Activated CD4-positive, CD25-positive, alpha-beta regulatory T cell treated with anti-CD3 and anti-CD28 coated beads, Interleukin-2, amount 50 U/mL, for 16 hours (primary cell): Measurements from ENCODE around the gene TTC7B.

Experiments used
- DNase-seq: peaks from one replicate; pipeline ENCODE4 v3.0.0-alpha.2; 2020; ENCODE audit warnings: low read depth, low spot score

The TTC7B gene

DNA sequence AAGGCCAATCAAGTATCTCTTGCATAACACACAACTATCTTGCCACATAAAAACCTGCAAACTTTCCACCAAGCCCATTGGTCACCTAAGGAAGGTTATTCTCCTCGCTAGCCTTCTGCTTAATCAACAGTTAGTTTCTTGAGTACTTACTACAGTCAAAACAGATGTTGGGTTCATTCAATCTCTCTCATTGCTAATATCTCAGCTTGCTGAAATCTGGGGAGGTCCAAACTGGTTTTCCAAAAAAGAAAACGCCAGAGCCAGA is 74.6 kb downstream of the TTC7B start:
- no peak for DNase-seq

DNA sequence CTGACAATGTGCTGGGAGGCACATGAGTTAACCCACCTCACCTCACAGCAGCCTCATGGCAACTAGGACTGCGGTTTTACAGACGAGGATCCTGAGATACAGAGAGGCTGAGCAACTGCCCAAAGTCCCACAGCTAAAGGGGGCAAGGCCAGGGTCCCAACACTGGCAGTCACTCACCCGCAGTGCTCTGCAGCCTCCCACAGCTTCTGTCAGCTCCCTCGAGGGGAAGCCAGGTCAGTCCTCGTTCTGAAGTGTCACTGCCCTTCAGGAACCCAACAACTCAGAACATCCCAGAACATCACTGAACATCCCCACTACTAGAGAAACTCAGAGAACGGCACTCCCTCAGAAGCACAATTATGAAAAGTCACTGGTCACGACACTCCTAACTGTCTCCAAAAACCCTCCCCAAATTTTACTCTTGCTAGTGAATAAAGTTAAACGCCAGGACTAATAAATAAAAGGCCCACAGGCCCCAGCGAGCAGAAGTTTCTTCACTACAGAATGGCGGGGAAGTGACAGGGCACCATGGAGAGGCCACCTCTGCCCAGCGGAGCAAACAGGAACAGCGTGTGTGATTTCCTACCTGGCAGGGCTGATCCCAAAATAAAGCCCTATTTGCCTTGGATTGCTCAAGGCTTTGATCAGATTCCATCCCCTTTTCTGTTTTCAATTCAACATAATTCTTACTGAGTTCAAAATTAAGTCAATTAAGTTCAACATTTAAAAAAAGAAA is 75.1 kb downstream of the TTC7B start:
- DNase-seq: no peak

DNA sequence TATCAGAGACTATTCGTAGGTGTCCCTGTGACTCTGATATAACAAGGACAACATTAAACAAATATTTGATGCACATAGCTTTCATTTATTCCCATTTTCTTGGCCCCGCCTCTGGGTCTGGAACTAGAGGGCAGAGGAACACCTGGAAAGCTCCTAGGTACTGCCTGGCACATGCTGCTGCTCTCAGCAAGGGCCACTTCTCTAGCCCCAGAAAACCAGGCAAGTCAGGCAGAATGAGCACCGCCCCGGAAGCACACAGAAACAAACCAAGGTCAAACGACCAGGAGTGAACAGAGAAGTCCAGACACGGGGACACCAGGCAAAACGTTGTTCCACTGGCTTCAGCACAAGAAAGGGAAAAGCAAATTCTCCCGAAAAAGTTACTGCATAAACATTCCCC is 76.1 kb downstream of the TTC7B start:
- no peak for DNase-seq

DNA sequence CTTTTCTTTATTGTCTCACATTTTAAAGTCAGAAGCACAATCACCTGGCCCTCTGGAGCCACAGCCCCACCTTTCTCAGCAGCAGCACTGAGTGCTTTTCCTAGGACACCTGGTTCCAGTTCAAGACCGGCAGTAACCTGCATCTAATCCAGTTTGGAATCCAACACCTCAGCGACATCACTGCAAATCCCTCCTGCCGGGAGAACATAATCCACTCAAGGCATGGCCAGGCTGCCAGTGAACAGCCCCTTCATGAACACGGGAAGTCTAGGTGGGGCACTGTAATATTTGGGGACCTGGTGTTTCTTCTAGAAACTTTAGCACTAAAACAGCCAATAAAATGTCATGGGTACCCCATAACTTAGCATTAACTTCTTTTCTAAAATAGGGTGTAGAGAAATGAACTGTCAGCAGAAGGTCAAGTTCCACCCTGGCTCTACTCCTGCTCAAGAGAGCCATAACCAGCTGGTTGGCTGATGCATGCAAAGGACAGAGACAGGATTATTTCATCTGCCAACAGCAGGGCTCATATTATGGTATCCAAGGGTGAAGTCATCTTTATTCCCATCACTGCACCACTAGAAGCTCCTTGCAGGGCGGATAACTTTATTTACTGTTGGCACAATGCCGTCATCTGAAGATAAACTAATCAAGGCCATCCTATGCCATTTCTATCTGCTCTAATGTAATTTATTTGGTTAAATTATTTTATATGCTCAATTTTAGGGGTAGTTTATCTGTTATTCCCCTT is 76.7 kb downstream of the TTC7B start:
- DNase-seq: no peak

DNA sequence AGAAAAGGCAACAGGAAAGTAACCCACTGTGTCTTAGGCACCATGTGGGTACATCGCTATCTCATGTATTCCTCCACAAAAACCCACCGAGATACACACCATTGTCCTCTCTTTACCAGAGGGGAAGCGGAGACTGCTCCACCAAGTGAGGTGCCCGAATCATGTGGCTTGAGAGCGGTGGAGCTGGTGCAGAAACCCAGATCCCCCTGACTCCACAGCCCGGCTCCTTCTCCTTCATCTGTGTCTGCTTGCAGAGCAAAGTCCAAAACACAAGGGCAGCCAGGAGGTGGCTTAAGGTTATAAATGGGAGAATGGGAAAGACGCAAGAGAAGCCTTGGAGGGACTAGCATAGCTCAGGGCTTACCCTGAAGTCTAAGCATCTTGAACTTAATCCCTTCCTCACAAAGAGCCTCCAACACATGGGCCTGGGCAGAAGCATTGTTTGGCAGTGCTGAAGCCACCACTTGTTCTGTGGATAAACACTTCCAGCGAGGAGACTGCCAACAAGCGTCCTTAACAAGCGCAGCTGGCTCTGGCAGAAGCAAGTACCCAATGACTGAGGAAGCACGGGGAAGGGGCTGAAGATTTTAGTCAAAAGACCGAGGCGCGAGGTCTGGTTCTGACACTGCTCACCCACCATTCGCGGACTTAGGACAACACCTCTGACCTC is 83.0 kb downstream of the TTC7B start:
- DNase-seq: no peak

DNA sequence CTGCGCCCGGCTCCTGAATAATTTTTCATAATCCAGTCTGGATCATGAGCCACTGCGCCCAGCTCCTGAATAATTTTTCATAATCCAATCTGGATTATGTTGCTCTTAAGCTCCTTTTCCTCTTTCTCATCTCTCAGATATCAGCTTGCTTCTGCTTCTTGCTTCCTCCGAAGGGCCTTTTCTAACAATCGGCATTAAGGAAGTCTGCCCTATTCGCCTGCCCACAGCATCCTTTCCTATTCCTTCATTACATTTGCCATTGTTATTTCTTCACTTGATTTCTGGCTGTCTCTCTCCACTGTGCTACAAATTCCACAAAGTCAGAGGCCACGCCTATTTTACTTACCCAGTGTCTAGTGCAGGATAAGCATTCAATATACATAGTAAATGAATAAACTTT is 83.5 kb downstream of the TTC7B start:
- no peak for DNase-seq

DNA sequence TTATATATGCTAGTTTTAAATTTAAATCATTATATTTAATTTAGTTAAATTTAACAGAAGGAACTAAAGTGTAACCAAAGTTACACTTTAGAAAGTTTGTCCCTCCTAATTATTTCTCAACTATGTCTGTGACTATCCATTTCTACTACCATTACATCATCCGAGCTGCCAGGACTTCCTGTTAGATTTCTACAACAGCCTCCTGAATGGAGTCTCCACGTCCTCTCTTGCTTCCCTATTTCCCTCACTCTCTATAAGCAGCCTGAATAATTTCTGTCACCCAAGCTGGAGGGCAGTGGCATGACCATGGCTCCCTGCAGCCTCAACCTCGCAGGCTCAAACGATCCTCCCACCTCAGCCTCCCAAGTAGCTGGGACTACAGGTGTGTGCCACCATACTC is 84.1 kb downstream of the TTC7B start:
- no peak for DNase-seq

DNA sequence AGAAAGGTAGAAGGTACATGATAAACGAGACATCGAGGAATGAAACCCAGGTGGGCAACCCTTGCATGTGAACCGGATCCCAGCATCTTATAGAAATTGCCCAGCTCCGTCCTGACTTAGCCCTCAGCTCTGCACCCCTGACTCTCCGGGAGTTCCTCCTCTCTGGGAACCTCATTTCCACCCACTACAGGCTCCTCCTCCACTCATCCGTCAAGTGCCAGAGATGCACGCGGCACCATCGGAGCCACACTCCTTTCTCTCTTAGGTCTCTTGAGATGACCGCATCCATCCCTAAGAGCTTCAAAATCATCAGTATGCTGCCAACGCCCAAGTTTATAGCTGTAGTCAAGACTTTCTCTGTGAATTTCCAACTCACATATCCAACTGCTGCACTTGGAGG is 84.7 kb downstream of the TTC7B start:
- no peak for DNase-seq

DNA sequence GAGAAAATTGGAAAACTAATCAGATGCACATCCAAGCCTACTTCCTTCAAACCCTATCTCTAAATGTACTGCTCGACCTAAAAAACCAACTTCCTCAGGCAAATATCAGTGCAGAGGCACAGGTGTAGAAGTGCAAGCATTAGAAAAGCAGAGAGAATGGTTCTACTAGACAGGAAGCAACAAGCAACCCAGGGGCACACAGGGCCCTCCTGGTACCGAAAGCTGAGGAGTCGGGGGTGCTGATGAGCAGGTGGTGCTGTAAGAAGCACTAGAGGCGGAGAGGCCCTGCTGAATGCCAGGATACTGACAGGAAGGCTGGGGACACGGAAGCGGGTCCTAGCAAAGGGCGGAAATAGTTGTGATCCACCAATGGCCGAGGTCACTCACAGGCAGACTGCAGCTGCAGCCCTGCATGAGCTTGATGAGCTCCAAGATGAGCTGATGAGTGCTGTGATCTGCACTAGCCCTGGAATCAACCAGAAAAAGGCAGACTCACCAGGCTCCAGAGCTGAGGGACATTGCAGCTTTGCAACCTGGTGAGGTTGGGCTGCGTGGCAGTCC is 85.9 kb downstream of the TTC7B start:
- DNase-seq: no peak

DNA sequence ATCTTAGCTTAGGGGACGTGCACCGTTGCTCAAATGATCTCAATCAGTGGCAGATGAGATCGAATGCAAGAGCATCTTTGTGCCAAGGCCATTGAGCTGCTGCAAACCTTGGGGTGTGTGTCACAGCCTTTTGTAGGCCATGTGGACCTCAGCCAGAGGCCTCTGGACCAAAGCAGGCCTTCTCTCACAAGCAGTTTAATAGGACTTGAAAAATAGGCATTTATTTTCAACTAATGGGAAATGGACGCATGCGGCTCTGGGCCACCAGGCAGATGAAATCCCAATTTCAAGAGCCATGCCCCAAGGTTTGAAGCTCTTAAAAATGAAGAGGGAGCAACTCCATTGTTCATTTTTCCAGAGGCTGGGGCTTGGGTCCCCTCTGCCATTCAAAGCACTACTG is 87.3 kb downstream of the TTC7B start:
- DNase-seq: no peak

DNA sequence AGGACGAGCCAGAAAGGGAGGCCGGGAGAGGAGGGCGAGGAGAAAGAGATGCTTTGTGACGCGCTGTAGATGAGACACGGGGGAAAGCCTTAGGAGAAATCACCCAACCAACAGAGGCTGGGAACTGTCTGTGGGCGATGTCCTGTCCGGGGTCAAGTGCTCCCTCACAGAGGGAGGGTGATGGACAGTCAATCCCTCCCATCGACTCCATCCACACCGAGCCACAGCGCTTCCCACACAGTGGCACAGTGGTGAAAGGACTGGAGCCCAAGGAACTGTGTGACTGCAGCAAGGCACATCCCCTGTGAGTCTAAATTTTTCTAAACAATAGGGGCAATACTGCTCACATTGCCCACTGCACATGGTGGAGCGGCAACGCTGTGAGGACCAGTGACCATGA is 89.1 kb downstream of the TTC7B start:
- no peak for DNase-seq

DNA sequence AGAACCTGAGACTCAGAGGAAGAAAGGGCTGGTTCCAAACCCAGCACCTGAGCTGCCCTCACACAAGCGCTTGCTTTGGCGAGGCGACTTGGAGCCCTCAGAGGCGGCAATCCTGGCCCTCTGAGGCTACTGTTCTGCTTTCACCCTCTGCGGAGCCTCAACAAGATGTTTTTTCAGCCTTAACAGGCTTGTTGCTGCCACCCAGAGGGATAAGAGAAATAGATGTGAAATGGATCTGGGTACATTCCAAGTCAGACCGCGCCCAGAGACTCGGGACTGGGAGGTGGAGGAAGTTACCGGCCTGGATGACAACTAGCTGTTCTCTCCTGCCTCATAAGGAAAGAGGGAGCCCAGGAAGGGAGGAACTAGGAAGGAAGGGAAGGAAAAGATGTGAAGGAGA is 89.6 kb downstream of the TTC7B start:
- DNase-seq: no peak

DNA sequence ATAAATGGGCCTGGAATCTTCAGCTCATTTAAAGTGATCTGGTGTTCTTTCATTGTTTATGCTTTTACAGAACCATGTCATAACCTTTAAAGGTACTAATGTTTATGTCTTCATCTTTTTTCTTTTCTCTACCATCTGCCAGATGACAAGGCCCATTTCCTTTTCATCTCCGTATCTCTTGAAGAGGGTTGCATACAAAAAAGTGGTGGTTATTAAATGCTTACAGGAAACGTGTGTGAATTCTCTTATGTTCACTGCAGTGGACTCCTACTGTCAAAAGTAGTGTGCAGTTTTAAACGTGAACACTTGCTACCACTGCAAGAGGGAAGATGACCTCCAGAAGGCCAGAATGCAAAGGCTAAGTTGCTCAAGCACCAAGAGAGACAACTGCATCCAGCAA is 91.4 kb downstream of the TTC7B start:
- no peak for DNase-seq

DNA sequence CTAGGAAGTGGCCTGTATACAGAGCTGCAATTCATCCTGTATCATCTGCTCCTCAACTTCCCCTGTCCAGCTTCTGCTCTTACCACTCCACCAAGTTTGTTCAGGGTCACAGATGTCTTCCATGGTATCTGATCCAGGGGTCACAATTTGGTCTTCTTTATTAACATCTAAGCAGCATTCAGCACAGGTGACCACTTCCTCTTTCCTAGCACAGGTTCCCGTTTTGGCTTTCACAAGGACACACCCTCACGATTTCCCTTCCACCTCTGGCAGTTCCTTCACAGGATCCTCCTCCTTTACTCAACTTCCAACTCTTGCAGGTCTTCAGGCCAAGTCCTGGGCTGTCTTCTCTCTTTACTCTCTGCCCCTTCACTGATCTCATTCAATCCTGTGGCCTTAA is 93.6 kb downstream of the TTC7B start:
- no peak for DNase-seq

DNA sequence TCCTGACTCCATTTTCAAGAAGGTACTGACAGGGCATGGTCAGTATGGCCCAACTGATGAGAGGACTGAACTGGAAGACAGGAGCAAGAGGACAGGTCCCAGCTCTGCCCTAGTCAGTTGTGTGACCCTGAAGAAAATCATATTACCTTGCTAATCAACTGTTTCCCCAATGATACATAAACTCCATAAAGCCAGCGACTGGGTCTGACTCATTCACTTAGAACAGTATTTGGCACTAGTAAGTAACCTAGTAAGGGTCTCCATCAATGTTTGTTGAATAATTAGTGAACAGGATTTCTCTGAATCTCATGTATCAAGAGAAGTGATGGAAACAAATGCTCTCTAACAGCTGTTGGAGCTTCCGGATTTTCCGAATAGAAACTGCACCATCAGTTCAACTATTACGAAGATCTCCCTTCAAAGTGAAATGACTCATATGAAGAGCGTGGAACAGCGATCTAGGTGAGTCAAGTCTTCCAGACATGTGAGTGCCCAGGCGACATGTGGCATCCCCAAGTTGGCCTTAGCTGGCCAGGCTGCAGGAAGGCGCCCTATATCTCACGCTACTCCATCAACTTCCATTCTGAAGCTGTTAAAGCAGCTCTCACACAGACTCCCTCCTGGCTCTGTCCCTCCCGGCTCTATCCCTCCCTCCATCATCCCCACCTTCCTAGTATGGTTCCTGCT is 94.5 kb downstream of the TTC7B start:
- no peak for DNase-seq

DNA sequence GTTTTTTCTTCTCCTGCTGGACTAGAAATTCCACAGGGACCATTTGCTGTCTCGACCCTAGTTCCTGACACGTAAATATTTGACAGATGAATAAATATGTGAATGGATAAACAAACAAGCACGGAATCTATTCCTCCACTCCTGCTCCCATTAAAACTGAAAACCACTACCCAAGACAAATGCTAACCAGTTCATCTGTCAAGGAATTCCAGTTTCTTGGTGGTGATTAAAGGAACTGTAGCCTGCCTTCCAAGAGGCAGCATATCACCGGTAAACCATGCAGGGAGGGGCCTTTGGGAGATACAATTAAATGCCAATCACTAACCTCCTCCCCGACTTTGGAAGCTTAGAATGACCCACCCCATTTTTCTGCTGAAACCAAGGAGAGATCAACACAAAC is 95.4 kb downstream of the TTC7B start:
- DNase-seq: no peak

DNA sequence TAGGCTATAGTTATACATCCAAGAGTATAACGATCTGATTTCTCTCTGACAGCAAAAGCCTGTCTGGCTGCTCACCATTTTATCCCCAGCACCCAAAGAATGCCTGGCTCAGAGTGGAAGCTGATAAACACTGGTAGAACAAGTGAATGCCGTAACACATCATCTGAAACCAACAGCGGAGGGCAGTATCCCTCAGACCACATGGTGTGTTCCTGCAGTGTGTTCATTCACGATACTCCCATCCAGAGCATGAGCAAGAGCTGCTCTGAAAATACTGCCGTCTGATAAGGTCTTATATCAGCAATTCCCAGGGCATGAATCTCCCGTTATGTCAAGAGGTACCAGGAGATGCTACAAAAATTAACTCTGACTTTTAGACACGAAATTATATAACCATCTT is 95.9 kb downstream of the TTC7B start:
- no peak for DNase-seq

DNA sequence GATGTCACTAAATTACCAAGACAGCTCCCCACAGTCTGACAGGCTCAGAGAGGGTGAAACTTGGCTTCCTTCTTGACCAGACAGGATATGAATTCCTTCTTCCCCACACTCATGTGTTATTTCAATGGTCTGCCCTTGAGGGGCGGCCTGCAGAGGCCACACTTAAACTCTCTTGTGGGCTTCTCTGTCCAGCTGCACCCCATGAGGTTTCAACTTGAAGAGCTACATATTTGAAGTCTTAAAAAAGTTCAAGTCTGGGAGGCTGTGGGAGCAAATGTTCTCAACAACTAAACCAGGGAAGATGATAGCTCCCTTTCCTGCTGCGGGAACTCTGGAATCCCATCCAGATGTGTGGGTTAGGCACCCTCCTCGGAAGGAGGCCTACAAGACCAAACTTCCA is 98.3 kb downstream of the TTC7B start:
- no peak for DNase-seq

DNA sequence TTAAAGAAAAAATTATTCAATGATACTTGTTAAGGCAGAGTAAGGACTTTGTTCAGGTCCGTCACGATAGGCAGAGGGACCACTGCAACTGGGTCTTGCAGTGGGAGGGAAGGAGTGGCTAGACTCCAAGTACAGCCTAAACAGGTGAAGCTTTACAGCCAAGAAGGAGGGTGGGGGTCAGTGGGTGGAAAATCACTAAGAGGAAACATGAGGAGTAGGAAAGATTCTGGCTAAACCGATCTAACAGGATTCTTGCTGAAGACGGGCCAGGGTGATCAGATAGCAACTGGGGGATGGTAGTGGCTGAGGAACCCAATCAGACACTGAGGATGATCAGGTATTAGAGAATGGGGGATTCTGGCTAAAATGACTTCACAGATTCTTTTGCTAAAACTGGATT is 100.2 kb downstream of the TTC7B start:
- DNase-seq: no peak

DNA sequence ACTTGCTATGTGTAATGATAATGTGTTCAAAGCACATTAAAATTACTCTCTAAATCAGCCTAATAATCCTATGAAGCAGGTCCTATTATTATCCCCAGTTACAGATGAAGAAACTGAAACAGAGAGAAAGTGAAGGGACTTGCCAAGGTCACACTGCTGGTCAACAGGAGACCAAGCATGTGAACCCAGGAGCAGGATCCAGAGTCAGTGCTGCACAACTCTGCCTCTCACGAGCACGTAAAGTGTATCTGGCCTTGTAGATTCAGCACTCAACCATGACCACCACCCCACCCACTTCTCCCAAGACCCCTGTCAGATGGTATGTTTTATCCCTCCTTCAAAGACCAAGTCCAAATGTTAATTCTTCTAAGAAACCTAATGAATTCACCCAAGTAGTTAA is 100.7 kb downstream of the TTC7B start:
- no peak for DNase-seq

DNA sequence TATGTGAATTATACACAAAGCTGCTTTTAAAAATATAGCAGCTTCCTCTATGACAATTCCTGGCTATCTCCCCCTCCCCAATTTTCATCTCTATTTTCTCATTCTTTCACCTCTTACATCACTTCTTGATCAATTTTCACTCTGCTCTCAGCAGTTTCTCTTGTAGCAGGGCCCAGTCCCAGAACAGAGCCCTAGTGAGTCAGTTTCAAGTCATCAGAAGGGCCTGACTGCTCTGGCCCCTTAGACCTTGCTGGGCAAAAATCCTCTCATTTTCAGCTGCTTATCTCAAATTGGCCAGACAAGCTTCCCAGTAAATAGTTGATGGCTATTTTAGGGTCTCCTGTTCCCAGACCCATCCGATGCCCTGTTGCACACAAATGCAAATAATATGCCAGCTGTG is 101.4 kb downstream of the TTC7B start:
- DNase-seq: no peak

DNA sequence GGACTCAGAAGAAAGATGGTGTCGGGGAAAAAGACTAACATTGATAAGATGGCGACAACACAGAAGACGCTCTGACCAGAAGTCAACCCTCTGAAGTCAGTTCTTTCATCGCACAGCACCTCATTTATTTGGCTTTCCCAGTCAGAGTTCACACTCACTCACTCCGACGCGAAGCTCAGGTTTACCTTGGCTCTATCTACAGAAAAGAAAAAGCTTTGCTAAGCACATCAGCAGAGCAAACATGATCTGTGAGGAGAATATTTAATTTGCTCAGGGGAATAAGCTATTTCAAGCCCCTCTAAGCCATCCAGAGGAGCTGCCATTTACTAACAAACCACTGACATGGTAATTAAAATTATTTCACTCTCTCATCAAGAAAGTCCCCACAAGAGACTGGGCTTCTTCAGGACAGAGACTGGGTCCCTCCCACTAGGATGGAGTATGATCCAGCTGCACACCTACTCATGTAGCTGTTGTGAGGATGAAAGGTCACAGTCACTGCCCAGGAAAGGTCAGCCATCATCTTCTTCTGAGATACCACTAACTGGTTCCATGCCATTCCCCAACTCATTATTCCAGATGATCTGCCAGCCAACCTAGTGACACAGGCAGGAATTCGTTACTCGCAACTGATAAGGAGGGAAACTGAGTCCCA is 111.4 kb downstream of the TTC7B start:
- no peak for DNase-seq
